GM12872 (cell line): ENCODE results near the gene HOXB13.

ENCODE experiments used
- CTCF ChIP-seq: IDR thresholded peaks from 3 replicates; pipeline ENCODE4 v1.5.1; 2011; ENCODE audit warnings: low read depth, mild to moderate bottlenecking, low read length, moderate library complexity; ENCODE audit not compliant: insufficient read depth

Gene HOXB13

GRCh38 chr17:48734333-48735061 is 5.9 kb upstream of the HOXB13 start:
- TF ChIP-seq CTCF = no peak

GRCh38 chr17:48733632-48734328 is 5.2 kb upstream of the HOXB13 start:
- no peak for TF ChIP-seq CTCF

- TF ChIP-seq CTCF = no peak
These were observed 4.4 kb upstream of the HOXB13 start for GRCh38 chr17:48732688-48733629.

GRCh38 chr17:48731355-48731754 is 2.8 kb upstream of the HOXB13 start:
- TF ChIP-seq CTCF = no peak

- no peak for TF ChIP-seq CTCF
These were observed 1.6 kb upstream of the HOXB13 start for GRCh38 chr17:48730240-48730550.

- no peak for TF ChIP-seq CTCF
These were observed 1.0 kb upstream of the HOXB13 start for GRCh38 chr17:48729335-48730239.
